ENCODE data around the gene NKAIN1. TPM values are rescaled to one million over a fixed set of nuclear protein-coding genes. Genes with fewer than 3 reads are reported as not detected.

The NKAIN1 gene
- total RNA-seq, 1 experiment from 2014 or later: 1.7 TPM

DNA sequence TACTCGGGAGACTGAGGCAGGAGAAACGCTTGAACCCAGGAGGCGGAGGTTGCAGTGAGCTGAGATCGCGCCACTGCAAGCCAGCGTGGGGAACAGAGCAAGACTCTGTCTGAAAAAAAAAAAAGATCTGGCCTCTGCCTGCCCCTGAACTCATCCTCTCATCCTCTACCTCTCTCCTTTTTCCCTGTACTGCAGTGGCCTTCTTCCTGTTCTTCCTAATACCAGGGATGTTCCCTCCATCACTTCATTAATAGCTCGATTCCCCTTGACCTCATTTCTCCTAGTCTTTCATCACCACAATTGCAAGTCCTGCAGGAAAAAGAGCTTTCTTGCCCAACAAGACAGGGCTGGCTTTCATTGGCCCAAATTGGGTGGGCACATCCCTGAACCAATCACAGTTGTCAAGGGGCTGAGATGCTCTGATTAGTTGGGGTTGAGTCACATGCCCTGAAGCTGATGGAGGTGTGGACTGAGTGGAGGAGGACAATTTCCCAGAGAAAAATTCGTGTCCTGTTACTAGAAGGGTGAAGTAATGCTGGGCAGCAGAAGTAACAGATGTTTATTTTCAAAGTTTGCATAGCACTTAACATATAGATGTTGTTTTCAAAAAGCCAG is 87.4 kb downstream of the NKAIN1 start:
- no TSS peak for BruUV-seq (replicated peaks)
- intact Hi-C loops (cut with micrococcal nuclease; ENCODE audit: unreplicated experiment): no loop called here
- TF ChIP-seq TCF7L2 (IDR thresholded peaks at IDR 0.05; ENCODE audit: low read depth, low read length): no peak
- TF ChIP-seq SIN3A (IDR thresholded peaks at IDR 0.05; ENCODE audit: borderline replicate concordance, insufficient read depth, low read depth, low read length): no peak
- TF ChIP-seq, protein P1, sequence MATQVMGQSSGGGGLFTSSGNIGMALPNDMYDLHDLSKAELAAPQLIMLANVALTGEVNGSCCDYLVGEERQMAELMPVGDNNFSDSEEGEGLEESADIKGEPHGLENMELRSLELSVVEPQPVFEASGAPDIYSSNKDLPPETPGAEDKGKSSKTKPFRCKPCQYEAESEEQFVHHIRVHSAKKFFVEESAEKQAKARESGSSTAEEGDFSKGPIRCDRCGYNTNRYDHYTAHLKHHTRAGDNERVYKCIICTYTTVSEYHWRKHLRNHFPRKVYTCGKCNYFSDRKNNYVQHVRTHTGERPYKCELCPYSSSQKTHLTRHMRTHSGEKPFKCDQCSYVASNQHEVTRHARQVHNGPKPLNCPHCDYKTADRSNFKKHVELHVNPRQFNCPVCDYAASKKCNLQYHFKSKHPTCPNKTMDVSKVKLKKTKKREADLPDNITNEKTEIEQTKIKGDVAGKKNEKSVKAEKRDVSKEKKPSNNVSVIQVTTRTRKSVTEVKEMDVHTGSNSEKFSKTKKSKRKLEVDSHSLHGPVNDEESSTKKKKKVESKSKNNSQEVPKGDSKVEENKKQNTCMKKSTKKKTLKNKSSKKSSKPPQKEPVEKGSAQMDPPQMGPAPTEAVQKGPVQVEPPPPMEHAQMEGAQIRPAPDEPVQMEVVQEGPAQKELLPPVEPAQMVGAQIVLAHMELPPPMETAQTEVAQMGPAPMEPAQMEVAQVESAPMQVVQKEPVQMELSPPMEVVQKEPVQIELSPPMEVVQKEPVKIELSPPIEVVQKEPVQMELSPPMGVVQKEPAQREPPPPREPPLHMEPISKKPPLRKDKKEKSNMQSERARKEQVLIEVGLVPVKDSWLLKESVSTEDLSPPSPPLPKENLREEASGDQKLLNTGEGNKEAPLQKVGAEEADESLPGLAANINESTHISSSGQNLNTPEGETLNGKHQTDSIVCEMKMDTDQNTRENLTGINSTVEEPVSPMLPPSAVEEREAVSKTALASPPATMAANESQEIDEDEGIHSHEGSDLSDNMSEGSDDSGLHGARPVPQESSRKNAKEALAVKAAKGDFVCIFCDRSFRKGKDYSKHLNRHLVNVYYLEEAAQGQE (IDR thresholded peaks at IDR 0.05; ENCODE audit: insufficient read depth in 1 of 2, low read depth in 2 of 2, low read length in 1 of 2): no peak
- TF ChIP-seq POLR2AphosphoS5 (IDR thresholded peaks at IDR 0.05; ENCODE audit: low read depth, low read length): no peak
- TF ChIP-seq, protein P2, sequence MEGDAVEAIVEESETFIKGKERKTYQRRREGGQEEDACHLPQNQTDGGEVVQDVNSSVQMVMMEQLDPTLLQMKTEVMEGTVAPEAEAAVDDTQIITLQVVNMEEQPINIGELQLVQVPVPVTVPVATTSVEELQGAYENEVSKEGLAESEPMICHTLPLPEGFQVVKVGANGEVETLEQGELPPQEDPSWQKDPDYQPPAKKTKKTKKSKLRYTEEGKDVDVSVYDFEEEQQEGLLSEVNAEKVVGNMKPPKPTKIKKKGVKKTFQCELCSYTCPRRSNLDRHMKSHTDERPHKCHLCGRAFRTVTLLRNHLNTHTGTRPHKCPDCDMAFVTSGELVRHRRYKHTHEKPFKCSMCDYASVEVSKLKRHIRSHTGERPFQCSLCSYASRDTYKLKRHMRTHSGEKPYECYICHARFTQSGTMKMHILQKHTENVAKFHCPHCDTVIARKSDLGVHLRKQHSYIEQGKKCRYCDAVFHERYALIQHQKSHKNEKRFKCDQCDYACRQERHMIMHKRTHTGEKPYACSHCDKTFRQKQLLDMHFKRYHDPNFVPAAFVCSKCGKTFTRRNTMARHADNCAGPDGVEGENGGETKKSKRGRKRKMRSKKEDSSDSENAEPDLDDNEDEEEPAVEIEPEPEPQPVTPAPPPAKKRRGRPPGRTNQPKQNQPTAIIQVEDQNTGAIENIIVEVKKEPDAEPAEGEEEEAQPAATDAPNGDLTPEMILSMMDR (IDR thresholded peaks at IDR 0.05): no peak

DNA sequence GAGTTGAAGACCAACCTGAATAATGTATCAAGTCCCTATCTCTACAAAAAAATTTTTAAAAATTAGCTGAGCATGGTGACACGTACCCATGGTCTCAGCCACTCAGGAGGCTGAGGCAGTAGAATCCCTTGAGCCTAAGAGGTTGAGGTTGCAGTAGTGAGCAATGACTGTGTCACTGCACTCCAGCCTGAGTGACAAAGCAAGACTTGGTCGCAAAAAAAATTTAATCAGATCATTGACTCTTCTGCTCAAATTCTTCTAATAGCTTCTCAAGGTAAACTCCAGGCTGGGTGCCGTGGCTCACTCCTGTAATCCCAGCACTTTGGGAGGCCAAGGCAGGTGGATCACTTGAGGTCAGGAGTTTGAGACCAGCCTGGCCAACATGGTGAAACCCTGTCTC is 88.3 kb downstream of the NKAIN1 start:
- ATAC-seq (no peak), DNase-seq (ENCODE audit: low read depth, low spot score) (no peak)
- H3K9me3 ChIP-seq (ENCODE audit: control insufficient read depth, insufficient read depth, low read depth, low read length): no peaks in the 10 kb centered on the region
- BruUV-seq (replicated peaks): no TSS peak
- in situ Hi-C loops (cut with HindIII; ENCODE audit: low pct_unique_long_range_greater_than_20kb, low sequenced_read_pairs): no loop called here
- ChIA-PET CTCF (no interaction called here), POLR2A (no interaction called here)
- intact Hi-C loops (cut with micrococcal nuclease; ENCODE audit: unreplicated experiment): no loop called here
- no peak overlapping the region for H3K27ac ChIP-seq (ENCODE audit: low read length)
- H3K36me3 ChIP-seq (ENCODE audit: control insufficient read depth, insufficient read depth, low read length): no peaks in the 10 kb centered on the region
- no peaks in the 10 kb centered on the region for H3K27me3 ChIP-seq (ENCODE audit: control insufficient read depth, insufficient read depth, low read length)
- H3K4me1 ChIP-seq (ENCODE audit: control insufficient read depth, insufficient read depth, low read length): peaks cover 8% of the 10 kb centered on the region
- TF ChIP-seq SIN3A (IDR thresholded peaks at IDR 0.05; ENCODE audit: borderline replicate concordance, insufficient read depth, low read depth, low read length) (no peak), TCF7L2 (IDR thresholded peaks at IDR 0.05; ENCODE audit: low read depth, low read length) (no peak), POLR2AphosphoS5 (IDR thresholded peaks at IDR 0.05; ENCODE audit: low read depth, low read length) (no peak)
- TF ChIP-seq, protein P2 (IDR thresholded peaks at IDR 0.05): no peak
- TF ChIP-seq, protein P1 (IDR thresholded peaks at IDR 0.05; ENCODE audit: insufficient read depth in 1 of 2, low read depth in 2 of 2, low read length in 1 of 2): no peak
- no peak overlapping the region for H3K4me3 ChIP-seq (ENCODE audit: low read depth in 2 of 2, low read length in 2 of 2)

More for the DNA sequence above, 87.4 kb downstream of the NKAIN1 start:
- in situ Hi-C loops (cut with HindIII; ENCODE audit: low pct_unique_long_range_greater_than_20kb, low sequenced_read_pairs): no loop called here
- Histone ChIP-seq H3K9me3 (ENCODE audit: control insufficient read depth, insufficient read depth, low read depth, low read length) (no peaks in the 10 kb centered on the region), H3K27me3 (ENCODE audit: control insufficient read depth, insufficient read depth, low read length) (no peaks in the 10 kb centered on the region), H3K27ac (ENCODE audit: low read length) (no peak overlapping the region), H3K36me3 (ENCODE audit: control insufficient read depth, insufficient read depth, low read length) (no peaks in the 10 kb centered on the region), H3K4me1 (ENCODE audit: control insufficient read depth, insufficient read depth, low read length) (peaks cover 8% of the 10 kb centered on the region), H3K4me3 (ENCODE audit: low read depth in 2 of 2, low read length in 2 of 2) (no peak overlapping the region)
- DNase-seq (ENCODE audit: low read depth, low spot score) (no peak), ATAC-seq (no peak)
- ChIA-PET CTCF (interaction anchor here (0.7 kb wide), 1 partner anchor 17 kb away, joined by 4 read pairs; no protein-coding TSS in a partner anchor), POLR2A (interaction anchor here (0.6 to 0.7 kb wide), 2 partner anchors 29 to 260 kb away, joined by 3 read pairs; no protein-coding TSS in a partner anchor)
